A549 (cell line): Measurements from ENCODE around the gene DOCK11. TPM values are rescaled to one million over a fixed set of nuclear protein-coding genes. Genes with fewer than 3 reads are reported as not detected.

Experiments used
- ATAC-seq, 2 experiments: fragments of 200-7000 bp in 1 of 2; fragments of >200 bp in 1 of 2; cut with Nextera tagmentation in 1 of 2; cut with Tn5 transposase in 1 of 2; 3 replicates each; pipeline versions ENCODE4 v1.8.0 to v1.9.1; 2018 to 2020; ENCODE audit warnings: mild to moderate bottlenecking in 1 of 2, moderate library complexity in 1 of 2
- CTCF ChIA-PET: fragments of 300-600 bp; sonication (Branson Sonifier 250); formaldehyde crosslinking; extraction: SDS; loops from one replicate; lab custom pipeline; 2021; ENCODE audit warnings: antibody characterized with exemption, inconsistent platforms; lab: Yijun Ruan, JAX
- POLR2A ChIA-PET: fragments of 350-600 bp; formaldehyde crosslinking; extraction: SDS; loops from one replicate; lab custom pipeline; 2021; ENCODE audit warnings: antibody characterized with exemption, inconsistent platforms; lab: Yijun Ruan, JAX
- DNase-seq, 2 experiments: peaks; one replicate each; pipeline versions ENCODE4 v3.0.0 to v3.0.0-alpha.2; 2011 to 2016; ENCODE audit warnings: low read depth in 1 of 2, low spot score in 1 of 2
- FAIRE-seq: peaks from 2 replicates; lab custom pipeline; 2011; peaks lifted over from hg19 to GRCh38; lab: Jason Lieb, UNC
- H3K27ac ChIP-seq, 2 experiments: fragments of >200 bp; sonication (Bioruptor Twin); formaldehyde crosslinking; 3 replicates each; pipeline ENCODE4 v1.5.1; 2016 to 2017
- H3K4me1 ChIP-seq: fragments of >200 bp; sonication (Bioruptor Twin); formaldehyde crosslinking; 3 replicates; pipeline ENCODE4 v1.6.1; 2016
- H3K4me2 ChIP-seq: fragments of >200 bp; sonication (Bioruptor Twin); formaldehyde crosslinking; 3 replicates; pipeline ENCODE4 v1.6.1; 2016
- H3K4me3 ChIP-seq: fragments of >200 bp; sonication (Bioruptor Twin); formaldehyde crosslinking; 3 replicates; pipeline ENCODE4 v1.5.1; 2016
- H3K9me3 ChIP-seq: fragments of >200 bp; sonication (Bioruptor Twin); formaldehyde crosslinking; 3 replicates; pipeline ENCODE4 v1.6.1; 2016
- ATOH8 ChIP-seq: fragments of 250-450 bp; sonication (Bioruptor Pico); IDR thresholded peaks from 2 replicates; pipeline ENCODE4 v1.5.0; 2020; ENCODE audit warnings: low read depth, mild to moderate bottlenecking, moderate library complexity
- CBX8 ChIP-seq: fragments of 200-600 bp; sonication (generic); IDR thresholded peaks from 2 replicates; pipeline ENCODE4 v1.6.1; 2016
- CEBPB ChIP-seq, 2 experiments: fragments of >200 bp in 1 of 2; sonication (Bioruptor Twin) in 1 of 2; formaldehyde crosslinking in 1 of 2; IDR thresholded peaks; 2 replicates each; pipeline ENCODE4 v1.6.1; 2012 to 2016
- CHD2 ChIP-seq: fragments of 150-350 bp; IDR thresholded peaks from 2 replicates; pipeline ENCODE4 v1.6.1; 2014; ENCODE audit warnings: low read length; ENCODE audit not compliant: partially characterized antibody
- E2F6 ChIP-seq: IDR thresholded peaks from 2 replicates; pipeline ENCODE4 v1.6.1; 2012; ENCODE audit warnings: low read depth, borderline replicate concordance
- EHF ChIP-seq: fragments of 250-450 bp; sonication (Bioruptor Pico); IDR thresholded peaks from 2 replicates; pipeline ENCODE4 v1.5.0; 2020; ENCODE audit warnings: mild to moderate bottlenecking
- EHMT2 ChIP-seq: fragments of 200-600 bp; sonication (generic); IDR thresholded peaks from 2 replicates; pipeline ENCODE4 v1.6.1; 2016; ENCODE audit warnings: antibody characterized with exemption, low read depth, mild to moderate bottlenecking, moderate library complexity
- ESRRA ChIP-seq: fragments of 150-350 bp; IDR thresholded peaks from 2 replicates; pipeline ENCODE4 v1.6.1; 2014; ENCODE audit warnings: mild to moderate bottlenecking, low read length, borderline replicate concordance
- FOSB ChIP-seq: fragments of 250-450 bp; sonication (Bioruptor Pico); IDR thresholded peaks from 2 replicates; pipeline ENCODE4 v1.5.0; 2020; ENCODE audit warnings: mild to moderate bottlenecking, moderate library complexity
- HDAC2 ChIP-seq: fragments of 200-600 bp; sonication (generic); IDR thresholded peaks from 2 replicates; pipeline ENCODE4 v1.6.1; 2016
- HMGXB4 ChIP-seq: fragments of 250-450 bp; sonication (Bioruptor Pico); IDR thresholded peaks from 2 replicates; pipeline ENCODE4 v1.5.0; 2021; ENCODE audit warnings: mild to moderate bottlenecking, moderate library complexity, borderline replicate concordance
- HOXB5 ChIP-seq: fragments of 250-450 bp; sonication (Bioruptor Pico); IDR thresholded peaks from 2 replicates; pipeline ENCODE4 v1.5.0; 2020; ENCODE audit warnings: mild to moderate bottlenecking, moderate library complexity
- JUN ChIP-seq, 2 experiments: fragments of >200 bp; sonication (Bioruptor Twin); formaldehyde crosslinking; IDR thresholded peaks; 2 replicates in 1 of 2; 3 replicates in 1 of 2; pipeline ENCODE4 v1.6.1; 2016 to 2017
- KDM1A ChIP-seq: fragments of 200-600 bp; sonication (generic); IDR thresholded peaks from 2 replicates; pipeline ENCODE4 v1.6.1; 2016; ENCODE audit warnings: low read depth, mild to moderate bottlenecking
- KDM5A ChIP-seq: fragments of 200-600 bp; sonication (generic); IDR thresholded peaks from 2 replicates; pipeline ENCODE4 v1.6.1; 2016; ENCODE audit warnings: antibody characterized with exemption, mild to moderate bottlenecking
- MAZ ChIP-seq: fragments of 150-350 bp; IDR thresholded peaks from 2 replicates; pipeline ENCODE4 v1.6.1; 2014; ENCODE audit warnings: antibody characterized with exemption, low read depth, low read length, borderline replicate concordance
- RAD21 ChIP-seq, 2 experiments: fragments of >200 bp in 1 of 2; sonication (Bioruptor Twin) in 1 of 2; formaldehyde crosslinking in 1 of 2; IDR thresholded peaks in 1 of 2; conservative IDR thresholded peaks in 1 of 2; 2 replicates in 1 of 2; 3 replicates in 1 of 2; pipeline ENCODE4 v1.6.1; 2012 to 2018; ENCODE audit warnings: inconsistent platforms in 1 of 2
- RCOR1 ChIP-seq: fragments of 150-350 bp; IDR thresholded peaks from 2 replicates; pipeline ENCODE4 v1.6.1; 2014; ENCODE audit warnings: antibody characterized with exemption, low read length, low read depth
- SREBF2 ChIP-seq: fragments of 450-650 bp; IDR thresholded peaks from 2 replicates; pipeline ENCODE4 v1.6.1; 2014; ENCODE audit warnings: mild to moderate bottlenecking, moderate library complexity
- TFCP2L1 ChIP-seq: fragments of 250-450 bp; sonication (Bioruptor Pico); IDR thresholded peaks from 2 replicates; pipeline ENCODE4 v1.5.0; 2021; ENCODE audit warnings: mild to moderate bottlenecking
- ZC3H11A ChIP-seq: fragments of 450-650 bp; IDR thresholded peaks from 2 replicates; pipeline ENCODE4 v1.6.1; 2014; ENCODE audit warnings: antibody characterized with exemption, mild to moderate bottlenecking
- ZNF302 ChIP-seq: fragments of 250-450 bp; sonication (Bioruptor Pico); IDR thresholded peaks from 2 replicates; pipeline ENCODE4 v1.9.0; 2021; ENCODE audit warnings: inconsistent platforms, mild to moderate bottlenecking, moderate library complexity
- ZSCAN20 ChIP-seq: fragments of 250-450 bp; sonication (Bioruptor Pico); IDR thresholded peaks from 2 replicates; pipeline ENCODE4 v1.8.0; 2022; ENCODE audit warnings: mild to moderate bottlenecking, moderate library complexity
- WGBS: methylation state at CpG from one replicate; pipeline ENCODE4 v1.1.6; 2017; ENCODE audit errors: missing lambda C conversion rate; 5-methylcytosine and 5-hydroxymethylcytosine counted together
- polyA plus RNA-seq, 4 experiments: library from polyadenylated mRNA; depleted of rRNA in 3 of 4; stranded (reverse); fragments of >200 nt; fragmentation: RNase III in 1 of 4; extraction: RNeasy Plus Mini Kit Qiagen cat#74134 plus additional on column Dnase treatment in 1 of 4; gene quantifications; 2 replicates in 3 of 4; 3 replicates in 1 of 4; pipeline ENCODE4 v1.2.3, GENCODE V29; 2011 to 2017

DOCK11 gene
- polyA plus RNA-seq, 2 of the 4 experiments (the other 2 are of a cell fraction), result 5.8 to 9.5 TPM

GRCh38 chrX:118612290-118612689 lies 116.7 kb downstream of the DOCK11 start:
- TF ChIP-seq HDAC2, result no peak
- TF ChIP-seq ESRRA, result no peak
- no peak for TF ChIP-seq RAD21 (conservative IDR thresholded peaks at IDR 0.05 in 1 of 2, IDR thresholded peaks at IDR 0.05 in 1 of 2)
- no peak for TF ChIP-seq ZSCAN20
- no peak for TF ChIP-seq ZC3H11A
- no peak for TF ChIP-seq EHF (CRISPR knock-in tag)
- no peak for TF ChIP-seq ATOH8 (CRISPR knock-in tag)
- CTCF ChIA-PET, result interaction anchor here (0.8 to 6.3 kb wide), 4 partner anchors 11 to 153 kb away, joined by 3 to 42 read pairs (median 10); no protein-coding TSS in a partner anchor
- Histone ChIP-seq H3K27ac (no peak overlapping the region), H3K4me3 (no peak overlapping the region), H3K4me1 (no peaks in the 10 kb centered on the region), H3K4me2 (no peak overlapping the region), H3K9me3 (no peaks in the 10 kb centered on the region)
- peak; percentile 84 for FAIRE-seq
- WGBS, result 31% methylated on average over 2 of the region's 2 CpGs
- DNase-seq, result no peak
- POLR2A ChIA-PET, result no interaction called here
- no peak for ATAC-seq

GRCh38 chrX:118614150-118614549 lies 118.5 kb downstream of the DOCK11 start:
- POLR2A ChIA-PET, result no interaction called here

GRCh38 chrX:118615141-118615540 lies 119.5 kb downstream of the DOCK11 start:
- POLR2A ChIA-PET, result no interaction called here
- FAIRE-seq (peak; percentile 49), DNase-seq (no peak), ATAC-seq (no peak)
- no peak for TF ChIP-seq RCOR1
- Histone ChIP-seq H3K9me3 (no peaks in the 10 kb centered on the region), H3K4me1 (no peaks in the 10 kb centered on the region), H3K4me3 (no peak overlapping the region), H3K27ac (no peak overlapping the region), H3K4me2 (no peak overlapping the region)
- CTCF ChIA-PET, result interaction anchor here (6.3 kb wide), 1 partner anchor 14 kb away, joined by 42 read pairs; no protein-coding TSS in a partner anchor
- WGBS, result 95% methylated on average over 3 of the region's 3 CpGs

More at GRCh38 chrX:118614150-118614549, 118.5 kb downstream of the DOCK11 start:
- Histone ChIP-seq H3K9me3 (no peaks in the 10 kb centered on the region), H3K27ac (no peak overlapping the region), H3K4me3 (no peak overlapping the region), H3K4me1 (no peaks in the 10 kb centered on the region), H3K4me2 (no peak overlapping the region)
- CTCF ChIA-PET, result interaction anchor here (1.4 to 6.3 kb wide), 4 partner anchors 13 to 193 kb away, joined by 3 to 42 read pairs (median 6); no protein-coding TSS in a partner anchor
- TF ChIP-seq E2F6, result no peak
- TF ChIP-seq KDM5A, result no peak
- no peak for TF ChIP-seq MAZ
- TF ChIP-seq CEBPB (IDR thresholded peaks at IDR 0.05), result no peak
- TF ChIP-seq CBX8, result no peak
- no peak for TF ChIP-seq JUN (IDR thresholded peaks at IDR 0.05)
- TF ChIP-seq EHMT2, result no peak
- TF ChIP-seq TFCP2L1 (CRISPR knock-in tag), result no peak
- ATAC-seq (no peak), DNase-seq (no peak), FAIRE-seq (peak; percentile 39)
- 83% methylated on average over 1 of the region's 1 CpG for WGBS

- DNase-seq (no peak), ATAC-seq (no peak), FAIRE-seq (no peak)
- no peak overlapping the region for H3K27ac ChIP-seq
- TF ChIP-seq SREBF2, result no peak
- no peak for TF ChIP-seq TFCP2L1 (CRISPR knock-in tag)
- TF ChIP-seq KDM1A, result no peak
- no peak for TF ChIP-seq ZNF302 (CRISPR knock-in tag)
- no peak for TF ChIP-seq CHD2
- TF ChIP-seq FOSB, result no peak
- no peak for TF ChIP-seq HMGXB4 (CRISPR knock-in tag)
- no peak for TF ChIP-seq HOXB5 (CRISPR knock-in tag)
- no peaks in the 10 kb centered on the region for H3K9me3 ChIP-seq
- CTCF ChIA-PET, result interaction anchor here (0.6 to 1.4 kb wide), 2 partner anchors 23 to 149 kb away, joined by 3 to 4 read pairs; no protein-coding TSS in a partner anchor
- WGBS, result 84% methylated on average over 8 of the region's 8 CpGs
- H3K4me3 ChIP-seq, result no peak overlapping the region
- H3K4me2 ChIP-seq, result no peak overlapping the region
- H3K4me1 ChIP-seq, result no peaks in the 10 kb centered on the region
- POLR2A ChIA-PET, result no interaction called here
Observed at GRCh38 chrX:118621081-118621759, 125.6 kb downstream of the DOCK11 start.
